Mammary epithelial cell (primary cell): Measurements from ENCODE around the gene MUC3A.

Experiments
- CTCF ChIP-seq, 2 donors: IDR thresholded peaks in 1 of 2; conservative IDR thresholded peaks in 1 of 2; 2 replicates each; pipeline ENCODE4 v1.5.1; 2011 to 2012; ENCODE audit warnings: inconsistent platforms in 2 of 2, low read length in 2 of 2, mild to moderate bottlenecking in 2 of 2, control low read depth in 1 of 2, low read depth in 1 of 2; ENCODE audit not compliant: insufficient read depth in 1 of 2; ENCODE audit errors: extremely low read depth in 1 of 2
- EZH2 ChIP-seq: IDR thresholded peaks from 2 replicates; pipeline ENCODE4 v1.6.1; 2012; ENCODE audit warnings: low read length, inconsistent platforms, borderline replicate concordance

GRCh38 chr7:100901921-100902332 is 47.4 kb upstream of the MUC3A start:
- TF ChIP-seq CTCF (conservative IDR thresholded peaks at IDR 0.05 in 1 of 2, IDR thresholded peaks at IDR 0.05 in 1 of 2; ENCODE audit: extremely low read depth in 1 of 2, insufficient read depth in 1 of 2, low read depth in 1 of 2, low read length in 2 of 2): no peak
- TF ChIP-seq EZH2: no peak
